Neural crest cell (in vitro differentiated cells): Measurements from ENCODE around the gene RRM2. TPM values are rescaled to one million over a fixed set of nuclear protein-coding genes. Genes with fewer than 3 reads are reported as not detected.

Experiments
- DNase-seq: peaks from one replicate; pipeline ENCODE4 v3.0.0; 2021; ENCODE audit warnings: low read depth, mixed read lengths, low spot score
- H3K27ac Mint-ChIP-seq: one replicate; pipeline ENCODE4 v1.8.0; 2021; ENCODE audit warnings: mild to moderate bottlenecking, mixed read lengths; ENCODE audit not compliant: unreplicated experiment
- H3K27me3 Mint-ChIP-seq: 2 replicates; pipeline ENCODE4 v1.8.0; 2021; ENCODE audit warnings: low read depth, mild to moderate bottlenecking, mixed read lengths
- H3K36me3 Mint-ChIP-seq: 2 replicates; pipeline ENCODE4 v1.8.0; 2021; ENCODE audit warnings: low read depth, mild to moderate bottlenecking, mixed read lengths
- H3K4me1 Mint-ChIP-seq: 2 replicates; pipeline ENCODE4 v1.8.0; 2021; ENCODE audit warnings: mixed read lengths
- H3K4me3 Mint-ChIP-seq: one replicate; pipeline ENCODE4 v1.8.0; 2021; ENCODE audit warnings: mild to moderate bottlenecking, mixed read lengths
- H3K9me3 Mint-ChIP-seq: 2 replicates; pipeline ENCODE4 v1.8.0; 2021; ENCODE audit warnings: mixed read lengths
- total RNA-seq: library from RNA; stranded (reverse); gene quantifications from 2 replicates; pipeline ENCODE4 v1.2.1, GENCODE V29; 2021
- TF ChIP-seq, protein P1 (sequence below): fragments of 200-600 bp; sonication (generic); conservative IDR thresholded peaks from 2 replicates; pipeline ENCODE4 v1.5.0; 2021; ENCODE audit warnings: antibody characterized with exemption, mild to moderate bottlenecking

RRM2 gene
- total RNA-seq, 1 donor from 2014 or later = 210 TPM

DNA sequence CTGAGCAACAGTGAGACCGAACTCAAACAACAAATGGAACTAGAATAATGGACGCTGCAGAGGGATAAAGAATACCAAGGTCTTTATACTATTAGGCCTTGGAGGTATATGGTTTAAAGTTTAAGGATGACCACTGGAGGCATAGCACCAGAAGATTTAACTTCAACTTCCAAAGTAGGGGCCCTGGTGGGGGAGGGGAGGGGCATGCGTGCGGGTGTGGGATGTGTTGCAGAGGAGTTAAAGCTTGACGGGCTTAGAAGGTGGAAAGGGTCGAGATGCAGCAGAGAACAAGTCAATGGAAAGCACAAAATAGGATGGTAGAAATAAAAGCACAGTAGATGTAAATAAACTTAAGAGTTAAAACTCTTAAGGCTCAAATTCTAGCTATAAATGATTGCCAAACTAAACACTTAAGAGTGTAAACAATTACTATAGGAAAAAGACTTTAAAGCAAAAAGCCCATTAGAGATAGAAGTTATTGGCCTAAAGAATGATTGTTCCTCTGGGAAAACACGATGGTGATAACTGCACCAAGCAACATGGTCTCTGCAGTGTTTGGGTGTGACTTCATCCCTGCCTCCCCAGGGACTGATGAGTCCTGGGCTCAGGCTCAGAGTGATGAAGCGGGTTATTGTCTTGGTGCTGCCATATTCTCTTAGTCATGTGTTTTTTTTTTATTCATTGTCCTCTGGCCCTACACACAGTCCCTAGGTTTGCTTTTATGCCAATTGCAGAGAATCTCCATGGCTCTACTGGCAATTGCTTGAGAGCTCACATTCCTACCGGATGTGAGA lies 13.0 kb downstream of the RRM2 start:
- Mint-ChIP-seq H3K4me1 (peaks cover 34% of the 10 kb centered on the region), H3K27ac (no peak overlapping the region), H3K27me3 (no peaks in the 10 kb centered on the region), H3K9me3 (no peaks in the 10 kb centered on the region), H3K4me3 (peak overlapping the region; percentile 46), H3K36me3 (peaks cover 19% of the 10 kb centered on the region)
- no peak for DNase-seq
- TF ChIP-seq, protein P1, sequence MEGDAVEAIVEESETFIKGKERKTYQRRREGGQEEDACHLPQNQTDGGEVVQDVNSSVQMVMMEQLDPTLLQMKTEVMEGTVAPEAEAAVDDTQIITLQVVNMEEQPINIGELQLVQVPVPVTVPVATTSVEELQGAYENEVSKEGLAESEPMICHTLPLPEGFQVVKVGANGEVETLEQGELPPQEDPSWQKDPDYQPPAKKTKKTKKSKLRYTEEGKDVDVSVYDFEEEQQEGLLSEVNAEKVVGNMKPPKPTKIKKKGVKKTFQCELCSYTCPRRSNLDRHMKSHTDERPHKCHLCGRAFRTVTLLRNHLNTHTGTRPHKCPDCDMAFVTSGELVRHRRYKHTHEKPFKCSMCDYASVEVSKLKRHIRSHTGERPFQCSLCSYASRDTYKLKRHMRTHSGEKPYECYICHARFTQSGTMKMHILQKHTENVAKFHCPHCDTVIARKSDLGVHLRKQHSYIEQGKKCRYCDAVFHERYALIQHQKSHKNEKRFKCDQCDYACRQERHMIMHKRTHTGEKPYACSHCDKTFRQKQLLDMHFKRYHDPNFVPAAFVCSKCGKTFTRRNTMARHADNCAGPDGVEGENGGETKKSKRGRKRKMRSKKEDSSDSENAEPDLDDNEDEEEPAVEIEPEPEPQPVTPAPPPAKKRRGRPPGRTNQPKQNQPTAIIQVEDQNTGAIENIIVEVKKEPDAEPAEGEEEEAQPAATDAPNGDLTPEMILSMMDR = no peak

DNA sequence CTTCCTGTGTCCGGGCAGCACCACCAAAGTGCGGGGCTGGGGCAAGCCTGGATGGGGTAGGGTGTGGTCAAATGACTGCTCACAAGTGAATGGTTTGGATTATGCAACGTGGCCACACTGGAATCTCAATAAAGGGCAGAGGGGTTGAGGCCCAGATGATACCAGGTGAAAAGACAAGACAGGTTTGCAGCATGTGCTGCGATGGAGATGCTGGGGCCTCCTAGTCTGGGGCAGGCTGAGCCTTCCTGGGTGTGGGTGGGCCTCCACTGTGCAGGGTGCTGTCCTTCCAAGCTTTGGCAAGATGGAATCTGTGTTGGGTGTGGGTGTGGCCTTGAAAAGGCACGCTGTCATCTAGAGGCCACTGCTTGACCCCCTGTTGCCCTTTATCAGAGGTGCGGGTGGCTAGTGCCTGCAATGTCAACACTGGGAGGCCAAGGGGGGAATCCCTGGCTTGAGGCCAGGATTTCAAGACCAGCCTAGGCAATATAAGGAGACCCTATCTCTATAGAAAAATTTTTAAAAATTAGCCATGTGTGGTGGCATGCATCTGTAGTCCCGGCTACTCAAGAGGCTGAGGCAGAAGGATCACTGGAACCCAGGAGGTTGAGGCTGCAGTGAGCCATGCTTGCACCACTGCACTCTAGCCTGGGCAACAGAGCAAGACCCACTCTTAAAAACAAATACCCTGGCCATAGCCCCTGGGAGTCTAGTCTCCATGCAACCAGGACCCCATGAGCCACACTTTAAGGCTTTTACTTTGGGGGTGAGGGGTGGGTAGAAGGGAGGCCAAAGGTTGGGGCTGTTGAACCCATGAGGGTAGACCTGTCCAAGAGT lies 13.8 kb downstream of the RRM2 start:
- no peaks in the 10 kb centered on the region for H3K9me3 Mint-ChIP-seq
- H3K4me1 Mint-ChIP-seq = peaks cover 30% of the 10 kb centered on the region
- H3K27me3 Mint-ChIP-seq = peaks cover 1% of the 10 kb centered on the region
- H3K4me3 Mint-ChIP-seq = peak overlapping the region; percentile 22
- TF ChIP-seq, protein P1 = no peak
- DNase-seq = no peak
- H3K27ac Mint-ChIP-seq = no peak overlapping the region
- peaks cover 19% of the 10 kb centered on the region for H3K36me3 Mint-ChIP-seq

DNA sequence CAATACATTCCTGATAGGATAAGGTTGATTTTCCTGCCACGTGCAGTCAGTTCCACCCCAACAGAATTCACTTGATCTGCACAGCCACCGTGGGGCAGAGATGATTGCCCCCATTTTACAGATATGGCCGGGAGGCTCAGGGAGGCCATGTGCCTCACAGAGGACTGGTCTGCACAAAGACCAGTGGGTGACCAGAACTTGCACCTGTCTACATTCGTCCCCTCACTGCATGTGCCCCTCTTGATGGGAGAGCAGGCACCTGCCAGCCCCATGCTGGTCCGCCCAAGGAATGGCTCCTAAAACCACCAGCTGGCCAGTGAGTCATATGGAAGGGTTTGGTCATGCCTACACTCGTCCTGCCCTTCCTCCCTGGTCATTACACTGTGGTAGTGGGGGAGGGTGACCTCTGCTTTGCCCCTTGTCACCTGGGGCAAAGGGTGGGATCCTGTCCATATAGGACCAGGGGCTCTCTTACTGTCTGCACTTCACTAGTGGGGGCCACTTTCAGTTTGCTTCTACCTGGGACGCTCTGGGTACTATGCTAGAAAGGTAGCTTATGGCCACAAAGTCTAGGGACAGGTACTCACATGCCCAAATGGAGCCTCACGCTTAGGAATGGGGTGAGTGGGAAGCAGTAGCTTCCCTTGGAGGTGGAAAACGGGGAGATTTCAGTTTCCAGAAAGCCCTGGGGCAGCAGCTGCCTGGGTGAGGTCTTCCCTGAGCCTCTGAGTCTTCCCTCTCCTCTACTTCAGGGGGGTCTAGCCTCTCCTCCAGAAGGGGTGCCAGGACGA lies 14.7 kb downstream of the RRM2 start:
- Mint-ChIP-seq H3K9me3 (no peaks in the 10 kb centered on the region), H3K4me3 (peak overlapping the region; percentile 41), H3K27me3 (peaks cover 3% of the 10 kb centered on the region), H3K36me3 (peaks cover 14% of the 10 kb centered on the region), H3K4me1 (peaks cover 23% of the 10 kb centered on the region), H3K27ac (no peak overlapping the region)
- DNase-seq = no peak
- TF ChIP-seq, protein P1 = no peak

DNA sequence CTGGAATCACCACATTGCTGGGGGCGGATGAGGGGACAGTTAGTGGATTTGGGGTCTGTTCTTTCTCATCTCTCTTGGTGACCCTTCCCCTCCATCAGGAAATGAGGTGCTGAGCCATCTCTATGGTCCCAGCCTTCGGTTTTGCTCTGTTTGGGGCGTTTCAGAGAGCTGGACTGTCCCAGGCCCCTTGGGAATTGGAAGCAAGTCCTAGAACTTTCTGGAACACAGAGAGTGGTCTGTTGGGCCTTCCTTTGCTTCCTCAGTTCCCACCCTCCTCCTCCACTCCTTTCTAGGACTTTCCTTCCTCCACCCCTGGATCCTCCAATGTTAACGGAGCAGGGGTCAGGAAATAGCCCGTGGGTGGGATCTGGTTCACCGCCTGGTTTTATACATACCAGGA lies 17.0 kb downstream of the RRM2 start:
- TF ChIP-seq, protein P1 = no peak
- peaks cover 7% of the 10 kb centered on the region for H3K36me3 Mint-ChIP-seq
- DNase-seq = no peak
- H3K27me3 Mint-ChIP-seq = peaks cover 3% of the 10 kb centered on the region
- H3K27ac Mint-ChIP-seq = peak overlapping the region; percentile 81
- H3K4me3 Mint-ChIP-seq = peak overlapping the region; percentile 41
- H3K4me1 Mint-ChIP-seq = peaks cover 17% of the 10 kb centered on the region
- no peaks in the 10 kb centered on the region for H3K9me3 Mint-ChIP-seq

DNA sequence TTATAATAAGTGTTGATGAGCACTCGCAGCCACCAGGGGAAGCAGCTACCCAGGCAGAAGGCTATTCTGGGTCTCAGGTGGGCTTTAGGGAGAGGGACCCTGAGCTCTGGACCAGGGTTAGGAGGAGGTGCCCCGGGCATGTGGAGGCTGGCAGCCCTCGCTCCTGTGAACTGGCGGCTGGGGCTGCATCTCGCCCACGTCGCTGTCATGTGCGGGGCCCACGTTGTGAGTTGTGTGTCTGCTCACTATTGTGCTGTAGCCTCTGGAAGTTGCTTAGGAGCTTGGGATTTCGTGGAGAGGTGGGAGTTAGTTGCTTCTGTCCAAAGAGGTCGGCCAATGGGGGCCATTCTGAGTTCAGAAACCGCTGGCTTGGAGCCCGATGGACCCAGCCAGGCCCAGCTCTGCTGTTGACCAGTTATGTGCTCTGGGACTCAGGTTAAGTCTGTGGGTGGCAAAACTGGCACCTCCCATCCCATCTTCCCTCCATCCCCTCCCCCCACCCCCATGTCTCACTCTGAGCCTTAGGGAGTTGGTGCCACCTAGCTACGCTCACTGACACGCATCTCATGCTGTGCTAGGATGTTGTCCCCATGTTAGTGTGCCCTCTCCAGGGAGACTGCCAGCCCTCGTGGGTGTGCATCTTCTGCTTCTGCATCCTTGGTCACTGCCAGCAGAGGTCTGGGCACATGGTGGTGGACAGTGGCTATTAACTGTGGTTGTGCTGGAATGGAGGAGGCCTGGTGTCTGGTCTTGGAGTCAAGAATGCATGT lies 18.5 kb downstream of the RRM2 start:
- TF ChIP-seq, protein P1 = peak; percentile 27

More for the DNA sequence above, 18.5 kb downstream of the RRM2 start:
- DNase-seq = no peak
- no peaks in the 10 kb centered on the region for H3K9me3 Mint-ChIP-seq
- H3K27ac Mint-ChIP-seq = peak overlapping the region; percentile 27
- H3K27me3 Mint-ChIP-seq = peaks cover 3% of the 10 kb centered on the region
- H3K36me3 Mint-ChIP-seq = peaks cover under 1% of the 10 kb centered on the region
- peaks cover 10% of the 10 kb centered on the region for H3K4me1 Mint-ChIP-seq
- peak overlapping the region; percentile 74 for H3K4me3 Mint-ChIP-seq
